GM12878 (cell line): Measurements from ENCODE around the gene ADAMTSL4. TPM values are rescaled to one million over a fixed set of nuclear protein-coding genes. Genes with fewer than 3 reads are reported as not detected.

Source experiments
- ATAC-seq: fragments of 200-7000 bp; cut with Tn5 transposase; 3 replicates; pipeline ENCODE4 v1.9.1; 2020; ENCODE audit warnings: mild to moderate bottlenecking, moderate library complexity
- BruUV-seq: library from RNA; stranded (reverse); fragments of 400-500 nt; replicated peaks from 2 replicates; lab custom pipeline; 2021; lab: Mats Ljungman, UMichigan
- CTCF ChIA-PET: fragments of 300-600 bp; sonication (Branson Sonifier 250); formaldehyde crosslinking; extraction: SDS; loops from one replicate; lab custom pipeline; 2021; ENCODE audit warnings: inconsistent platforms; lab: Yijun Ruan, JAX
- POLR2A ChIA-PET: fragments of 350-600 bp; formaldehyde crosslinking; extraction: SDS; loops from one replicate; lab custom pipeline; 2021; ENCODE audit warnings: inconsistent platforms; lab: Charles Lee
- RAD21 ChIA-PET: fragments of 300-600 bp; sonication (Branson Sonifier 250); formaldehyde crosslinking; loops from one replicate; lab custom pipeline; 2023; ENCODE audit warnings: antibody characterized with exemption; ENCODE audit not compliant: unreplicated experiment; lab: Charles Lee
- SMC1A ChIA-PET: fragments of 300-600 bp; sonication (Branson Sonifier 250); formaldehyde crosslinking; loops from one replicate; lab custom pipeline; 2023; ENCODE audit not compliant: unreplicated experiment, uncharacterized antibody; lab: Charles Lee
- DNase-seq: peaks from one replicate; pipeline ENCODE4 v3.0.0-alpha.2; 2011; ENCODE audit warnings: low read depth, low spot score
- FAIRE-seq: peaks from 3 replicates; lab custom pipeline; 2011; peaks lifted over from hg19 to GRCh38; lab: Jason Lieb, UNC
- H2AFZ ChIP-seq: 2 replicates; pipeline ENCODE4 v1.6.0; 2011; ENCODE audit warnings: low read depth, low read length, control low read depth; ENCODE audit not compliant: control insufficient read depth
- H3K27ac ChIP-seq: 2 replicates; pipeline ENCODE4 v1.5.1; 2011; ENCODE audit warnings: control low read depth; ENCODE audit not compliant: control insufficient read depth, insufficient read depth
- H3K27me3 ChIP-seq, 2 experiments: replicated peaks in 1 of 2; 2 replicates each; pipeline versions ENCODE4 v1.6.0 to v1.6.1; 2011; ENCODE audit warnings: low read length in 1 of 2; ENCODE audit not compliant: control insufficient read depth in 2 of 2, insufficient read depth in 2 of 2
- H3K36me3 ChIP-seq, 2 experiments: 2 replicates each; pipeline ENCODE4 v1.5.1; 2011; ENCODE audit warnings: low read length in 1 of 2; ENCODE audit not compliant: control insufficient read depth in 2 of 2, insufficient read depth in 2 of 2
- H3K4me1 ChIP-seq: 2 replicates; pipeline ENCODE4 v1.6.1; 2011; ENCODE audit warnings: mild to moderate bottlenecking, low read length, moderate library complexity, mixed read lengths; ENCODE audit not compliant: control insufficient read depth, insufficient read depth
- H3K4me2 ChIP-seq: 2 replicates; pipeline ENCODE4 v1.6.0; 2011; ENCODE audit warnings: control low read depth; ENCODE audit not compliant: control insufficient read depth, insufficient read depth
- H3K4me3 ChIP-seq: fragments of 200-600 bp; sonication (generic); 2 replicates; pipeline ENCODE4 v1.5.1; 2016
- H3K79me2 ChIP-seq: 2 replicates; pipeline ENCODE4 v1.6.0; 2011; ENCODE audit warnings: low read length; ENCODE audit not compliant: control insufficient read depth, insufficient read depth
- H3K9ac ChIP-seq: 2 replicates; pipeline ENCODE4 v1.8.0; 2011; ENCODE audit warnings: low read length, control low read depth, mixed read lengths; ENCODE audit not compliant: control insufficient read depth, insufficient read depth
- H3K9me3 ChIP-seq: replicated peaks from 3 replicates; pipeline ENCODE4 v1.5.1; 2011; ENCODE audit warnings: mild to moderate bottlenecking, low read length; ENCODE audit not compliant: control insufficient read depth, insufficient read depth
- H4K20me1 ChIP-seq: 2 replicates; pipeline ENCODE4 v1.6.0; 2011; ENCODE audit not compliant: control insufficient read depth, insufficient read depth
- FOXM1 ChIP-seq: IDR thresholded peaks from 2 replicates; pipeline ENCODE4 v1.6.1; 2012; ENCODE audit warnings: low read depth, mild to moderate bottlenecking, inconsistent platforms, low read length, moderate library complexity
- HCFC1 ChIP-seq: fragments of 150-350 bp; IDR thresholded peaks from 2 replicates; pipeline ENCODE4 v1.6.1; 2014; ENCODE audit warnings: low read length
- HDGF ChIP-seq: fragments of 450-650 bp; IDR thresholded peaks from 2 replicates; pipeline ENCODE4 v1.6.1; 2016; ENCODE audit warnings: antibody characterized with exemption
- MEF2B ChIP-seq: fragments of 450-650 bp; IDR thresholded peaks from 2 replicates; pipeline ENCODE4 v1.6.1; 2018; ENCODE audit warnings: mild to moderate bottlenecking, moderate library complexity; ENCODE audit not compliant: partially characterized antibody, poor library complexity, severe bottlenecking
- PAX5 ChIP-seq: IDR thresholded peaks from 2 replicates; pipeline ENCODE4 v1.6.1; 2011; ENCODE audit warnings: low read depth, low read length, borderline replicate concordance
- PKNOX1 ChIP-seq: fragments of 450-650 bp; IDR thresholded peaks from 2 replicates; pipeline ENCODE4 v1.6.1; 2016; ENCODE audit warnings: mild to moderate bottlenecking
- PML ChIP-seq: IDR thresholded peaks from 2 replicates; pipeline ENCODE4 v1.6.1; 2012; ENCODE audit warnings: low read length, inconsistent platforms
- SIX5 ChIP-seq: IDR thresholded peaks from 2 replicates; pipeline ENCODE4 v1.6.1; 2011; ENCODE audit warnings: mild to moderate bottlenecking, low read depth, low read length, moderate library complexity; ENCODE audit not compliant: severe bottlenecking
- YY1 ChIP-seq: IDR thresholded peaks from 2 replicates; pipeline ENCODE4 v1.6.1; 2011; ENCODE audit warnings: low read depth, mild to moderate bottlenecking, low read length
- ZNF274 ChIP-seq: IDR thresholded peaks from one replicate; pipeline ENCODE4 v1.8.0; 2011; ENCODE audit not compliant: insufficient read length, insufficient read depth
- WGBS: methylation state at CpG from one replicate; pipeline ENCODE4 v1.1.6; 2016; ENCODE audit warnings: low lambda C conversion rate; ENCODE audit not compliant: insufficient replicate concordance, insufficient coverage; ENCODE audit errors: missing lambda C conversion rate; 5-methylcytosine and 5-hydroxymethylcytosine counted together
- in situ Hi-C: fragments of 300-500 bp; cut with MboI; formaldehyde crosslinking; loops from 9 replicates; pipeline ENCODE4 v1.14.3; 2018; ENCODE audit warnings: mixed read lengths
- intact Hi-C: fragments of 100-400 bp; cut with micrococcal nuclease; formaldehyde crosslinking; loops from one replicate; pipeline ENCODE4 v1.14.2; 2022; ENCODE audit not compliant: unreplicated experiment
- polyA plus RNA-seq, 11 experiments: library from polyadenylated mRNA; depleted of rRNA in 4 of 11; unstranded in 6 of 11; stranded (reverse) in 5 of 11; fragments of >200 nt; fragmentation: Nextera tagmentation in 4 of 11; fragmentation: Illumina TruSeq in 1 of 11; extraction: Ambion mirVana in 4 of 11; extraction: Trizol in 1 of 11; gene quantifications; 1 replicate in 1 of 11; 2 replicates in 10 of 11; pipeline versions ENCODE4 v1.2.1 to v1.2.3, GENCODE V29; 2011 to 2016; ENCODE audit warnings: inconsistent platforms in 2 of 11, missing spikeins in 2 of 11, low read depth in 1 of 11
- total RNA-seq, 4 experiments: library from RNA; depleted of rRNA in 3 of 4; stranded (reverse); fragments of >200 nt in 3 of 4; fragmentation: Illumina TruSeq in 1 of 4; extraction: Trizol in 1 of 4; gene quantifications; 2 replicates each; pipeline versions ENCODE4 v1.2.1 to v1.2.3, GENCODE V29; 2013 to 2021
- TF ChIP-seq, protein P1 (sequence below): IDR thresholded peaks from 2 replicates; pipeline ENCODE4 v1.6.1; 2012; ENCODE audit warnings: mild to moderate bottlenecking, low read depth, low read length
- TF ChIP-seq, protein P2 (sequence below): IDR thresholded peaks from 2 replicates; pipeline ENCODE4 v1.6.1; 2011; ENCODE audit warnings: borderline replicate concordance, low read depth, mild to moderate bottlenecking, moderate library complexity, mixed read lengths, low read length; ENCODE audit not compliant: insufficient read depth; ENCODE audit errors: extremely low read length

The ADAMTSL4 gene
- total and polyA plus RNA-seq, 10 of the 15 experiments (the other 5 are each of a cell fraction or from before 2014, with no cell fraction given): 0.04 to 0.15 (median 0.05) TPM; not detected in 5

DNA sequence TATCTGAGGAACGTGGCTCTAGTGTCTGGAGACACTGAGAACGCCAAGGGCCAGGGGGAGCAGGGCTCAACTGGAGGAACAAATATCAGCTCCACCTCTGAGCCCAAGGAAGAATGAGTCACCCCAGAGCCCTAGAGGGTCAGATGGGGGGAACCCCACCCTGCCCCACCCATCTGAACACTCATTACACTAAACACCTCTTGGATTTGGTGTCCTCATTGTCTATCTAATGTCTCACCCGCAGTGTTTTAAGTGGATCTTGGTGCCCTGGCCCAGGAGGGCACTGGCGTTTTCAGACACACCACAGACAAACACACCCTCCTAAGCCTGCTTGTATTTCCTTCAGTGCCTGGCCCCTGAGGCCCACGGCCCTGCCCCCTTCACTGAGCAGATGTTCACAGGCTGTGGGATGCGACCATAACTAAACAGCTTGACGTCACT lies 35.8 kb upstream of the ADAMTSL4 start (continued):
- no peak for TF ChIP-seq PAX5
- no peak for TF ChIP-seq HDGF
- TF ChIP-seq, protein P1, sequence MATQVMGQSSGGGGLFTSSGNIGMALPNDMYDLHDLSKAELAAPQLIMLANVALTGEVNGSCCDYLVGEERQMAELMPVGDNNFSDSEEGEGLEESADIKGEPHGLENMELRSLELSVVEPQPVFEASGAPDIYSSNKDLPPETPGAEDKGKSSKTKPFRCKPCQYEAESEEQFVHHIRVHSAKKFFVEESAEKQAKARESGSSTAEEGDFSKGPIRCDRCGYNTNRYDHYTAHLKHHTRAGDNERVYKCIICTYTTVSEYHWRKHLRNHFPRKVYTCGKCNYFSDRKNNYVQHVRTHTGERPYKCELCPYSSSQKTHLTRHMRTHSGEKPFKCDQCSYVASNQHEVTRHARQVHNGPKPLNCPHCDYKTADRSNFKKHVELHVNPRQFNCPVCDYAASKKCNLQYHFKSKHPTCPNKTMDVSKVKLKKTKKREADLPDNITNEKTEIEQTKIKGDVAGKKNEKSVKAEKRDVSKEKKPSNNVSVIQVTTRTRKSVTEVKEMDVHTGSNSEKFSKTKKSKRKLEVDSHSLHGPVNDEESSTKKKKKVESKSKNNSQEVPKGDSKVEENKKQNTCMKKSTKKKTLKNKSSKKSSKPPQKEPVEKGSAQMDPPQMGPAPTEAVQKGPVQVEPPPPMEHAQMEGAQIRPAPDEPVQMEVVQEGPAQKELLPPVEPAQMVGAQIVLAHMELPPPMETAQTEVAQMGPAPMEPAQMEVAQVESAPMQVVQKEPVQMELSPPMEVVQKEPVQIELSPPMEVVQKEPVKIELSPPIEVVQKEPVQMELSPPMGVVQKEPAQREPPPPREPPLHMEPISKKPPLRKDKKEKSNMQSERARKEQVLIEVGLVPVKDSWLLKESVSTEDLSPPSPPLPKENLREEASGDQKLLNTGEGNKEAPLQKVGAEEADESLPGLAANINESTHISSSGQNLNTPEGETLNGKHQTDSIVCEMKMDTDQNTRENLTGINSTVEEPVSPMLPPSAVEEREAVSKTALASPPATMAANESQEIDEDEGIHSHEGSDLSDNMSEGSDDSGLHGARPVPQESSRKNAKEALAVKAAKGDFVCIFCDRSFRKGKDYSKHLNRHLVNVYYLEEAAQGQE: no peak
- TF ChIP-seq, all 136 proteins: peak for 0

DNA sequence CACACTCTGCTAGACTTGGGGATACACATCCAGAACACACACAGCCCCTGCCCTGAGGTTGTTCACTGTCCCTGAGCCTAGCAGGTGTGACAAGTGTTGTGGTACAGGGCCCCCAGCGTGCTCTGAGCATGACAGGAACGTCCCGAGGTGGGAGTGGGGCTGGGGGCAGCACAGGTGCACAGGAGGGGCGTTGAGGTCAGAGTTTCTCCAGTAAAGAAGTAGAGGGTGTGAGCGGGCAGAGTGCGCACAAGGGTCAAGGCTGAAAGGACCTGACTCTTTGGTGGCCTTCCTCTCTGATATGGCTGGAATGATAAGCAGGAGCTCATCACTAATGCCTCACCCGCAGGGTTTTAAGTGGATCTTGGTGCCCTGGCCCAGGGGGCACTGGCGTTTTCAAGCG lies 34.9 kb upstream of the ADAMTSL4 start:
- Histone ChIP-seq H3K79me2 (no peaks in the 10 kb centered on the region), H3K4me2 (no peak overlapping the region), H3K27ac (no peak overlapping the region), H3K36me3 (no peaks in the 10 kb centered on the region; a peak in 1 of 4 replicates), H3K4me1 (peaks cover 19% of the 10 kb centered on the region), H2AFZ (no peak overlapping the region), H3K9me3 (no peaks in the 10 kb centered on the region), H4K20me1 (no peaks in the 10 kb centered on the region), H3K4me3 (no peak overlapping the region), H3K27me3 (no peaks in the 10 kb centered on the region), H3K9ac (no peak overlapping the region)
- POLR2A ChIA-PET: interaction anchor here (0.7 to 0.9 kb wide), 2 partner anchors 18 to 24 kb away, joined by 3 read pairs; no protein-coding TSS in a partner anchor
- no peak for TF ChIP-seq YY1
- TF ChIP-seq PKNOX1: no peak
- TF ChIP-seq FOXM1: no peak
- no peak for TF ChIP-seq PML
- no peak for TF ChIP-seq MEF2B
- TF ChIP-seq, protein P2, sequence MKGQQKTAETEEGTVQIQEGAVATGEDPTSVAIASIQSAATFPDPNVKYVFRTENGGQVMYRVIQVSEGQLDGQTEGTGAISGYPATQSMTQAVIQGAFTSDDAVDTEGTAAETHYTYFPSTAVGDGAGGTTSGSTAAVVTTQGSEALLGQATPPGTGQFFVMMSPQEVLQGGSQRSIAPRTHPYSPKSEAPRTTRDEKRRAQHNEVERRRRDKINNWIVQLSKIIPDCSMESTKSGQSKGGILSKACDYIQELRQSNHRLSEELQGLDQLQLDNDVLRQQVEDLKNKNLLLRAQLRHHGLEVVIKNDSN: no peak
- TF ChIP-seq ZNF274: no peak
- TF ChIP-seq SIX5: no peak
- no peak for TF ChIP-seq HCFC1
- ATAC-seq (no peak), DNase-seq (no peak), FAIRE-seq (no peak)
- SMC1A ChIA-PET: interaction anchor here (4.1 kb wide), 1 partner anchor 17 kb away, joined by 26 read pairs; no protein-coding TSS in a partner anchor
- RAD21 ChIA-PET: interaction anchor here (1.3 kb wide), 1 partner anchor 65 kb away, joined by 4 read pairs; the partner anchor contains the start of gene MCL1
- CTCF ChIA-PET: interaction anchor here (1.9 kb wide), 1 partner anchor 18 kb away, joined by 7 read pairs; no protein-coding TSS in a partner anchor
- in situ Hi-C loops (no loop called here), intact Hi-C loops (no loop called here)
- 58% methylated on average over 9 of the region's 9 CpGs for WGBS
- no TSS peak for BruUV-seq
